Measurements from ENCODE around the gene DHRS3.

DNA sequence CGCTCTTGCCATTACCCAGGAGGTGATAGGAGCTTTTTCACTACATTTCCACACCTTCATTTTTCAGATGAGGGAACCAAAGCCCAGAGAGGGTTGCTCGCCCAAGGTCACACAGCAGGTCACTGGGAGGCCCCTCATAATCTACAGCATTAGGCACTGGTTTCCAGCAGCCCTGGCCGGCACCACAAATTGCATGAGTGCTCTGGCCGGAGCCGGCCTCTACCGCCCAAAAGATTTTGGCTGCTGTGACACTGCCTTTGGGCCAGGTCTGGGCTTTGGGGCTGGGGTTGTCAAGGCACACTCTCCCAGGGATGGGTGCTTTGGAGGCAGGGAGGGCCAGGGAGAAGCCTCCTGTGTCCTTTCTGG lies 15.4 kb downstream of the DHRS3 start:
- TF ChIP-seq CTCF (IDR thresholded peaks at IDR 0.05; ENCODE audit: insufficient read depth, low read length, poor library complexity, severe bottlenecking) = no peak
- no peak for TF ChIP-seq EZH2phosphoT487 (conservative IDR thresholded peaks at IDR 0.05; ENCODE audit: low read length)
